Activated naive CD4-positive, alpha-beta T cell treated with anti-CD3 and anti-CD28 coated beads, Interleukin-2, amount 50 U/mL, for 24 hours (primary cell): ENCODE measurements around the gene HCN2.
A peak's percentile ranks its signal among the peaks of the same experiment; 100 is the strongest.
"Not testable (repeated sequence)": the region's sequence is repeated elsewhere in the genome, so short reads cannot be mapped to it uniquely, and the experiment has no call there.

ENCODE experiments used
- H3K27ac Mint-ChIP-seq: one replicate; pipeline ENCODE4 v1.8.0; 2021; ENCODE audit warnings: mild to moderate bottlenecking, mixed read lengths
- H3K27me3 Mint-ChIP-seq: one replicate; pipeline ENCODE4 v1.8.0; 2021; ENCODE audit warnings: mixed read lengths
- H3K36me3 Mint-ChIP-seq: one replicate; pipeline ENCODE4 v1.8.0; 2021; ENCODE audit warnings: mixed read lengths
- H3K4me1 Mint-ChIP-seq: one replicate; pipeline ENCODE4 v1.8.0; 2021; ENCODE audit warnings: mixed read lengths
- H3K4me3 Mint-ChIP-seq: one replicate; pipeline ENCODE4 v1.8.0; 2021; ENCODE audit warnings: mild to moderate bottlenecking, mixed read lengths
- H3K9me3 Mint-ChIP-seq: one replicate; pipeline ENCODE4 v1.8.0; 2021; ENCODE audit warnings: mixed read lengths

HCN2 gene

DNA sequence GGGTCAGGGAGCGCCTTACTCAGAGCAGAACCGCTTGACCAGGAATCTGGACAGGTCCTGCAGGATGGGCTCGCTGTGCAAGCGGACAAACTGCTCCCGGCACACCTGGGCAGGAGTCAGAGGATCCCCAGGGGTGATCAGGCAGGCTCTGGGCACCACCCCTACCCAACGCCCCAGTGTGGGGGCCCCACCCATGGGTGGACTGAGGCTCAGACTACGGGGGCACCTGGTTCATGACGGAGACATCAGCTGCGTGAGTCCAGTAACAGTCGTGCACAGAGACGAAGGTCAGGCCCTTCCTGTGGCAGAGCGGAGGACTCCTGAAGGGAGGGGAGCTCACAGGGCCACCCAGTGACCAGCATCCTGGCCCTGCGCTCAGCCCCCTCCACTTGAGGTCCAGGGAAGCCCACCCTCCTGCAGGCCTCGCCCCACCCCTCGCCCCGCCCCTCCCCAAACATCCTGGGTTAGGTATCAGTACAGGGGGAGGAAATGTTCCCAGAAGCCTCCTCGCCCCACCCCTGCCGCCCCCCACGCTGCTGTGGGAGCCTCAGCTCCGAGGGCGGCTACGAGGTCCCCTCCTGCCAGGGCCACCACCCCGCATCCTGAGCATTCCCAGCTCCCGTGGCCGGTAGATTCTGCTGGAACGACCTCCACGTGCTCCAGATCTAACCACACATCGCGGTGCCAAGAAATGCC lies 28.0 kb downstream of the HCN2 start:
- Mint-ChIP-seq H3K27ac (no peak overlapping the region), H3K36me3 (peaks cover 5% of the 10 kb centered on the region), H3K4me3 (no peak overlapping the region), H3K4me1 (peaks cover 3% of the 10 kb centered on the region), H3K27me3 (peaks cover 2% of the 10 kb centered on the region), H3K9me3 (no peaks in the 10 kb centered on the region)

DNA sequence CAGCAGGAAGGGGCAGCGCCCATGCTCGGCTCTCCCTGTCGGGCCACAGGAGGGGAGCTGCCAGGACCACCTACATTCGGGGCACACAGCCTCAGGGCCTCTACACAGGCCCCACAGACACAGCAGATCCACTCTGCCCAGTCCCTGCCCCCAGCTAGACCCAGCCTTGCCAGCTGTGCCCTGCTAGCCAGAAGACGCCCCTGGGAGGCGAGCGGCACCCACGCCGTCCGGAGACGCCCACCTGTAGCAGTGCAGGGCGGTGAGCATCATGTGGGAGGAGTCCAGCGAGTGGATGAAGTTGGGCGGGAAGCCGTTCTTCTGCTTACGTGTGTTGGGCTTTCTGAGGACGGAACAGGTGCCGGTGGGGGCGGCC lies 28.6 kb downstream of the HCN2 start:
- H3K27ac Mint-ChIP-seq: no peak overlapping the region
- H3K36me3 Mint-ChIP-seq: peaks cover 5% of the 10 kb centered on the region
- peaks cover 3% of the 10 kb centered on the region for H3K4me1 Mint-ChIP-seq
- no peak overlapping the region for H3K4me3 Mint-ChIP-seq
- peaks cover 2% of the 10 kb centered on the region for H3K27me3 Mint-ChIP-seq
- H3K9me3 Mint-ChIP-seq: no peaks in the 10 kb centered on the region

DNA sequence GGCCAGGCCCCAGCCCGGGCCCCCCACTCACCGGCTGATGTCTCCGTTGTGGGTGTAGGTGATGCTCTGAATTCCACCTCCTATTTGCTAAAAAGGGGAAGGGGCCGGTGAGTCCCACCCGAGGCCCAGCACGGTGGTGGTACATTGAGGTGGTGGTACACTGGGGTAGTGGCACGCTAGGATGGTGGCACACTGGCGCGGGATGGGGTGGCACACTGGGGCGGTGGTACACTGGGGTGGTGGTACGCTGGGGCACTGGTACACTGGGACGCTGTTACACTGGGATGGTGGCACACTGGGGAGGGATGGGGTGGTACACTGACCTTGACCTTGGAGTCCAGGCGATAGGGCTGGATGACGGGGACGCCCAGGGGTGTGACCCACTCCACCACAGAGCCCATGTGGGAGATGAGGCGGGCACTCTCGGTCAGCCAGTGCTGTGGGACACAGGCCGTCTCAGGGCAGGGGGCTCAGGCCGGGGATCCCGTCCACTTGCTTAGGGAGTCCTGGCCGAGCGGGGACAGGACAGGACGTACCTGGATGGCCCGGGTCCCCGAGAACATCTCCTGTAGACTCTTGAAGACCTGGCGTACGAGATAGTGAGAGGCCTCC lies 29.1 kb downstream of the HCN2 start:
- Mint-ChIP-seq H3K4me3 (no peak overlapping the region), H3K27me3 (peaks cover 2% of the 10 kb centered on the region), H3K36me3 (peaks cover 5% of the 10 kb centered on the region), H3K4me1 (peaks cover 3% of the 10 kb centered on the region), H3K27ac (no peak overlapping the region), H3K9me3 (no peaks in the 10 kb centered on the region)

DNA sequence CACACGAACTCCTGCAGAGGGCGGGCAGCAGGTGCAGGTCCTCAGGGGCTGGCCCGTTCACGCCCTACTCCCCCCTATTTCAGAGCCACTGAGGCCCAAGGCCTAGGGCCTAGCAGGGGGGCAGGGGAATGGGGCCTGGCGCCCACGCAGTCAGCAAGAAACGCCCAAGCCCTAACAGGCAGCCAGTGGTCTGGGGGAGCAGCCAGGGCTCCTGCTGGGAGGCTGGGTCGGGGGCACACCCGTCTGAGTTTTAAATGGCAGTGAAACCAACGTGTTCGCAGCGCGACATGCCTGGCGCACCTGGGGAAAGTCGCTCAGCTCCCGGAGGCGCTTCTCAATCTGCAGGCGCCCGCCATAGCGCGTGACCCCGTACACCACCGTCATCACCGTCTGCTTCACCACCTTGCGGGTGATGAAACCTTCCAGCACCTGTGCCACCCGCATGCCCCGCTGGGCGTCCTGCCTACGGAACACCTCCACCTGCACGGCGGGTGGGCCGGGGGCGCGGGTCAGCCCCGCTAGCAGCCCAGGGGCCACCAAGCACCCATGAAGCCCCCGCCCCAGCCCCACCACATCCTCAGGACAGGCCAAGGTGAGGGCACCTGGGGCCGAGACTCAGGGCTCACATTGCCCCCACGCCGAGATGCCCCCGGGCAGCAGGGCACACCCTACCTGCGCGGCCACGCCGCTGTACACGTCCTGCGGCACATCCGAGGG lies 29.8 kb downstream of the HCN2 start:
- Mint-ChIP-seq H3K4me1 (peaks cover 3% of the 10 kb centered on the region), H3K27ac (no peak overlapping the region), H3K9me3 (no peaks in the 10 kb centered on the region), H3K36me3 (peaks cover 5% of the 10 kb centered on the region), H3K27me3 (peaks cover 2% of the 10 kb centered on the region), H3K4me3 (no peak overlapping the region)

DNA sequence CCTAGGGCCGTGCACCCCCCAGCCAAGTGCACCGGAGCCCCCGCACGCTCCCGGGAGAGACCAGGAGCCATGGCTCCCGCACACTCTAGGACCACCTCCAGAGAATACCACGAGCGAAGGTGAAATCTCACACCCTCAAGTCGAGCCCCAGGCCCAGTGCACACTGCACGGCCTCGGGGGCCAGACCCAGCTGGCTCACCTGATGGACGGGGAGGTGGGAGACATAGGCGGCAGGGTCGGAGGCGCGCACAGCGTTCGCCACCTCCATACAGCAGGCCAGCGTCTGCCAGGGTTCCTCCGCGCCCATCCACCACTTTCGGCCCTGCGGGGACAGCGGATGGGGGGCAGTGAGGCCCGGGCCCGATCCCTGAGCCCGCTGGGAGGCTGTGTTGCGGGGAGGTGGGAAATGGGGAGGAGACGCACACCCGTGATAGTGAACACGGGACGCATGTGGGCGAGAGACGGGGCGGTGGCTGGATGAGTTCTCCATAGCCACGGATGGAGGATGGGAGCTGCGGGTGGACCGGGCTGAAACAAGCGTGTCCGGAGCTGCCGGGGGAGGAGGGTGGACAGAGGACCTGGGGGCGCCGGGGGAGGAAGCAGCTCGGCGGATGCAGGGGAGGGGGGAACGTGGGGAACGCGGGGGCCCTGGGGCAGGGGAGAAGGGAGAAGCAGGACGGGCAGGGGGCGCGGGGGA lies 30.6 kb downstream of the HCN2 start:
- H3K36me3 Mint-ChIP-seq: peaks cover 5% of the 10 kb centered on the region
- H3K27ac Mint-ChIP-seq: no peak overlapping the region
- no peak overlapping the region for H3K4me3 Mint-ChIP-seq
- H3K4me1 Mint-ChIP-seq: peaks cover 3% of the 10 kb centered on the region
- H3K27me3 Mint-ChIP-seq: peaks cover 2% of the 10 kb centered on the region
- no peaks in the 10 kb centered on the region for H3K9me3 Mint-ChIP-seq

DNA sequence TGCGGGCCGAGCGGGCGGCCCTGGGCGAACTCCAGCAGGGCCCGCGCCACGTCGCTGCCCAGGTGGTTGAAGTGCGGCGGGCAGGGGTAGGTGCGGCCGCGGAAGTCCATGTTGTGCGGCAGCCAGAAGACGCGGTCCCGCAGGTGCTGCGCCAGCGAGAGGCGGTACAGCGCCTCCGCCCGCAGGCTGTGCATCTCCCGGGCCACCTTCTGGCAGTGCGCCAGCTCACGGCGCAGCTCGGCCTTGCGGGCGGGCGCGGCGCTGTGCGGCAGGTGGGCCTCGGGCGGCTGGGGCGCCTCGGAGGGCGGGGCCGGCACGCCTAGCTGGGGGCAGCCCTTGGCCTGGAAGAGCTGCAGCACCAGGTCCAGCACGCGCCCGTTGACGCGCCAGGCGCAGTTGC lies 31.5 kb downstream of the HCN2 start:
- H3K27me3 Mint-ChIP-seq, H3K36me3 Mint-ChIP-seq, H3K9me3 Mint-ChIP-seq, H3K27ac Mint-ChIP-seq, H3K4me3 Mint-ChIP-seq, H3K4me1 Mint-ChIP-seq: not testable (repeated sequence)

DNA sequence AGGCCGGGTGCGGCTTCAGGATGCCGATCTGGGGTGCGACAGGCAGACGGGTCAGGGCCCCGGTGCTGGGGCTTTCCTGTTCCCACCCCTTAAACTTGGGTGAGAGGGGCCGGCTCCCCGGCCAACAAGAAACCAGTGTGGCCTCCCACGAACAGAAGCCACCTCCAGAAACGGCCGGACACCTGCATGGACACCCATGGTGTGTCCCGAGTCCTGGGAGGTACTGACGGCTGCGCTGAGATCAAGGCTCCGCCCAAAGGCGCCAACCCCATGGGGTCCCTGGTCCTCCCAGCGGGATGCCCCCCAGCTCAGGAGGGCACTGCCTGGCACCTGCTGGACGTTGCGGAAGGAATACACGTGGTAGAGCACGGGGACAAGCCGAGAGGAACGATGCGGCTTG lies 32.1 kb downstream of the HCN2 start:
- Mint-ChIP-seq H3K9me3 (no peaks in the 10 kb centered on the region), H3K27me3 (no peaks in the 10 kb centered on the region), H3K4me3 (no peak overlapping the region), H3K27ac (no peak overlapping the region), H3K4me1 (no peaks in the 10 kb centered on the region), H3K36me3 (peaks cover 3% of the 10 kb centered on the region)

DNA sequence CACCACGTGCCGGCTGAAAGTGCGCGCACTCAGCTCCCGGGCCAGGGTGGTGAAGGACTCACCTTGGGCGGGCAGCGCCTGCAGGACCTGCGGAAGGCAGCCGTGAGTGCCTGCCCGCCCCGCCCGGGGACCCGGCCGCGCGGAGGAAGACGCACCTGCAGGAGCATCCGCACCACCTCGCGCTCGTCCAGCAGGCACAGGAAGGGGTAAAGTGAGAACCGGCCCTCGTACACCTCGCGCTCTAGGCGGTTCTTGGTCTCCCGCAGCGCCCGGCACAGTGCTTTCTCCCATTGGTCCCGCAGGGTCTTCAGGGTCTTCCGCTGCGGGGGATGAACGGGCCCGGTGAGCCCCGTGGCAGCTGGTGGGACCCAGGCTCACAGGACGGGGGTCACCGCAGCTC lies 33.0 kb downstream of the HCN2 start:
- Mint-ChIP-seq H3K4me1 (no peaks in the 10 kb centered on the region), H3K36me3 (peaks cover 4% of the 10 kb centered on the region), H3K27me3 (no peaks in the 10 kb centered on the region), H3K4me3 (no peak overlapping the region), H3K9me3 (no peaks in the 10 kb centered on the region), H3K27ac (no peak overlapping the region)

DNA sequence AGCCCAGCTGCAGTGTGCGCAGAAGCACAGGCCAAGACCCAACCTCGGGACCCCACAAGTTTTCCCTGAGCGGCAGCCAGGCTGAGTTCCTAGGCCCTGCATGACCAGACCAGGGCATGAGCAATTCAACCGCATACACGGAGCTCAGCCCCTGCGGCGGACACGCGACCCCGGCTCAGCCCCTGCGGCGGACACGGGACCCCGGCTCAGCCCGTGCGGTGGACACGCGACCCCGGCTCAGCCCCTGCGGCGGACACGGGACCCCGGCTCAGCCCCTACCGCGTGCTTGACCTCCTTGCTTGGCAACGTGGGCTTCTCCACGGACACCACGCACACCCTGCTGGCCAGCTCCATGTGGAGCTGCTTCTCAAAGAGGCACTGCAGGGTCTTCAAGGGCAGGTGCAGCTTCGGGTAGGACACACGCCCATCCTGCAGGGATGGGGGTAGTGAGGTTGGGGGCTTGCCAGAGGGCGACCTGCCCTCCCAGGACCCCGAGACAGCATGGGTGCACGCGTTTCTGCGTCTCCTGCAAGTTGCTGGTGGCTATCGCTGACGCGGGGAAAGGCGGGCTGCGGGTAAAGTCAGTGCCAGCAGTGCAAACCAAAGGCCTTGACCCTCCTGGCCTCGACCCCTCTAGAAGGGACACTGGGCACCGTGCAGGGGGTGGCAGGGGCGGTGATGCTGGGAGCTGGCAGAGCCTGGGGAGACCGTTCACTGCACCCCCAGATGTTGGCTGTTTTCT lies 33.7 kb downstream of the HCN2 start:
- Mint-ChIP-seq H3K4me3 (no peak overlapping the region), H3K27ac (no peak overlapping the region), H3K27me3 (no peaks in the 10 kb centered on the region), H3K9me3 (no peaks in the 10 kb centered on the region), H3K36me3 (peaks cover 6% of the 10 kb centered on the region), H3K4me1 (peaks cover 2% of the 10 kb centered on the region)

DNA sequence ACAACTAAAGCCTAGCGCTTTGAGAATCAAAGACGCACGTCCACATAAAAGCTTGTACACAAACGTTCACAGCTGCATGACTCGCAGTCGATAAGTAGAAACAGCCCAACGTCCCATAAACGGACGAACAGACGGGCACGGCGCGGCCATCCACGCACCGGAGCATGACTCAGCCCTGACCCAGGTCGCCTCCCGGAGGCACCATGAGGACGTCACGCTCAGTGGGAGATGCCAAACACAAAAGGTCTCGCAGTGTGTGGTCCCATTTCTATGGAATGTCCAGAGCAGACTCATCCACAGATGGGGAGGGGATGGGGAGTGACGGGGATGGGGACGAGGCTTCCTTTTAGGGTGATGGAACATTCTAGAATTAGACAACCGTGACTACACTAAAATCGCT lies 34.3 kb downstream of the HCN2 start:
- Mint-ChIP-seq H3K9me3 (no peaks in the 10 kb centered on the region), H3K36me3 (peaks cover 7% of the 10 kb centered on the region), H3K4me1 (peaks cover 8% of the 10 kb centered on the region), H3K27ac (peak overlapping the region; percentile 17), H3K4me3 (no peak overlapping the region), H3K27me3 (no peaks in the 10 kb centered on the region)

DNA sequence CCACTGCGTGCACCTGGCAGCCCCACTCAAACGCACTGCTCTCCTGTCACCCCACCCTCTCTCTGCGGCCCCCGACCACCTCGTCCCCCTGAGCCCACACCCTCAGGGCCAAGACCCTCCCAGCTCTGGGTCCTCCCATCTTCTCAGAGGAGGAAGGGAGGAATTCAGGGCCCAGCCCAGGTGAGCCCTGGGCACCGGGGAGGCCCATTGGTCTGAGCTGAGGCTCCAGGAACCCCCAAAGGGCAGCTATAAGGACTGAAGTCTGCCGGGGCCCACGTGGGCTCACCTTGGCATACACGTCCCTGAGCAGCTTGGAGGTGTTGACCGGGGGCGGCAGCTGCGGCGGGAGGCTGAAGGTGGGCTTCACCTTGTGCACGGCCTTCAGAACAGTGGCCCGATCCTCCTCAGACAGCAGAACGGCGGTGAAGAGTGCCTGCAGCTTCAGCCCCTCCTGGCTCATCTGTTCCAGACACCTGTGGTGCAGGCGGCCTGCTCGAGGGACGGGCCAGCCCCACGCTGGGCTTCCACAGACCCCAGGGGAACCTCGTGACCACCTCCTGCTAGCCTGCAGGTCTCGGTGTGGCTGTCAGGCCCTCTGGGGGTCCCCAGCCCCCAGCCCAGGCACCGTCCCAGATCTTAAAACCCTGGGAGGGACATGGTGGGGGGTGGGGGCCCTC lies 34.9 kb downstream of the HCN2 start:
- H3K36me3 Mint-ChIP-seq: peaks cover 8% of the 10 kb centered on the region
- H3K27ac Mint-ChIP-seq: no peak overlapping the region
- no peaks in the 10 kb centered on the region for H3K27me3 Mint-ChIP-seq
- H3K9me3 Mint-ChIP-seq: no peaks in the 10 kb centered on the region
- peaks cover 11% of the 10 kb centered on the region for H3K4me1 Mint-ChIP-seq
- no peak overlapping the region for H3K4me3 Mint-ChIP-seq

DNA sequence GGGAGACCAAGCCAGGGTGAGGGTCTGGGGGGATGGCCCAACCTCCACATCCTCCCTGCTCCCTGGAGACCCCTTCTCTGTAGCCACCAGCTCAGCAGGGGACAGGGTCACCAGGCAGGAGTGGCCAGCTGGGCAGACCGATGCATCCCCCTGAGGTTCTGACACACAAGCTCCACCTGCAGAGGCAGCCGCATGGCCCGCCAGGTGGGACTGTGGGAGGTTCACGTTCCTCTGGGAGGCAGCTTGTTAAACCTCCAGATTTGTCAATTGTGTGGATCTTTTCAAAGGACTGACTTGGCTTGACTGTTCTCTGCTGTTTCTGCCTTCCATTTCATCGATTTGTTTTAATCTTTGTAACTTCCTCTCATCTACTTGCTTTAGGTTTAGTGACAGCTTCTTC lies 35.6 kb downstream of the HCN2 start:
- Mint-ChIP-seq H3K36me3 (peaks cover 10% of the 10 kb centered on the region), H3K9me3 (no peaks in the 10 kb centered on the region), H3K27ac (no peak overlapping the region), H3K4me3 (no peak overlapping the region), H3K27me3 (no peaks in the 10 kb centered on the region), H3K4me1 (peaks cover 15% of the 10 kb centered on the region)

DNA sequence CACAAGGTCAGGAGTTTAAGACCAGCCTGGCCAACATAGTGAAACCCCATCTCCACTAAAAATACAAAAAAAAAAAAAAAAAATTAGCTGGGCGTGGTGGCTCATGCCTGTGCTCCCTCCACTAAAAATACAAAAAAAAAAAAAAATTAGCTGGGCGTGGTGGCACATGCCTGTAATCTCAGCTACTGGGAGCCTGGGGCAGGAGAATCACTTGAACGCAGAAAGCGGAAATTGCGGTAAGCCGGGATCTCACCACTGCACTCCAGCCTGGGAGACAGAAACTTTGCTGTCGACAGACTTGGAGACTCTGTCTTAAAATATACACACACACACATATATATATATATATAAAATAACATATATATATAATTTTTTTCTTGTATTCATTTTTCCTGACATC lies 36.9 kb downstream of the HCN2 start:
- H3K27me3 Mint-ChIP-seq, H3K27ac Mint-ChIP-seq, H3K9me3 Mint-ChIP-seq, H3K4me3 Mint-ChIP-seq: not testable (repeated sequence)
- peaks cover 21% of the 10 kb centered on the region for H3K4me1 Mint-ChIP-seq
- H3K36me3 Mint-ChIP-seq: peaks cover 10% of the 10 kb centered on the region

DNA sequence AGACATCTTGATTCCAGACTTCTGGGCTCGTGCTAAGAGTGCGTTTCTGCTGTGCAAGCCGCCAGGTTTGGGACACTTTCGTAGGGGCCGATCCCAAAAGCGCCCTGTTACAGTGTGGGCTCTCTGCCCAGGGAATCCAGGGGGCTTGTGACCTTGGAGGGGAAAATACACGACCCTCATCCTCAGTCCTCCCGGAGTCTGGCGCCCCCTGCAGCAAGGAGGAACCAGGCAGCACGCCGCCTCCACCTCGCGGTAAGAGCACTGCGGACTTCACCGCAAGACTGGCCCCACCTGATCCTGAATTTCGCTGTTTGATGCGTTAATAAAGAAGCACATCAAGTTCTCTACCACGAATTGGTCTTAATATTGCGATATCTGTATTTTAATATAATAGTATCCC lies 38.5 kb downstream of the HCN2 start:
- H3K4me1 Mint-ChIP-seq: peaks cover 28% of the 10 kb centered on the region
- no peaks in the 10 kb centered on the region for H3K27me3 Mint-ChIP-seq
- H3K9me3 Mint-ChIP-seq: no peaks in the 10 kb centered on the region
- H3K4me3 Mint-ChIP-seq: no peak overlapping the region
- H3K36me3 Mint-ChIP-seq: peaks cover 10% of the 10 kb centered on the region
- no peak overlapping the region for H3K27ac Mint-ChIP-seq

DNA sequence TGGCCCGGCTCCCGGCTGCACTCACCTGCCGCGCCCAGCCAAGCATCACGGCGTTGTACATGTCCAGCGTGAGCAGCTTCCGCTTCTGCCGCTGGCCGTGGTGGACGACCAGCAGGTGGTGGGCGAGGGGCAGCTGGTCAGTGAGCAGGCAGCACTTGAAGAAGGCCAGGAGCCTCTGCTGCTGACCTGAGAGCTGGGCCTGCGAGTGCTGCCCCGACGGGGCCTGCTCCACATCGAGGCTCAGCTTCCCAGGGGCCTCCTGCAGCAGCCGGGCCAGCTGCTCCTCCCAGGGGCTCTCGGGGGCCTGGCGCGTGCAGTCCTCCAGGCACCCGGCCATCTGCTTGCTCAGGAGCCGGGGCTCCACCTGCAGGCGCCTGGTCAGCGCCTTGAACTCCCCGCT lies 39.8 kb downstream of the HCN2 start:
- peaks cover 36% of the 10 kb centered on the region for H3K4me1 Mint-ChIP-seq
- not testable (repeated sequence) for H3K9me3 Mint-ChIP-seq, H3K27me3 Mint-ChIP-seq, H3K27ac Mint-ChIP-seq, H3K4me3 Mint-ChIP-seq
- peaks cover 10% of the 10 kb centered on the region for H3K36me3 Mint-ChIP-seq
